ENCODE results near the gene HPCAL1.

The HPCAL1 gene

DNA sequence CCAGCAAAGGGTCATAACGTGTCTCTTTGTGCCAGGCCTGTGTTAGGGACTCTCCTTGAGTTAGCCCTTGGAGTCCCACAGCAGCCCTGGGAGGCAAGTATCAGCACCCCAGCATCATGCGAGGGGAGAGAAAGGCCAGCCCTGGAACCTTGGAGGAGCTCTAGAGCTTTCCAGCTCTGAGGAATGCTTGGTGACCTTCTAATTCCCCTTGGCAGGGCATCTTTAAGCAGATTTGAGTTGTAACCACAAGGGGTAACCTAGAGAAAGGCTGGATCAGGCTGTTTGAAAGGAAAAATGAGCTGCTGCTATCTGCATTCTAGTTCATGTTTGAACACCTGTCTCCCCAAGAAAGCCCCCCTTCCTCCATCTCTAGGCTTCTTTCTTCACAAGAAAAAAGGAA is 169.3 kb downstream of the HPCAL1 start:
- DNase-seq: no peak

GRCh38 chr2:10473121-10473756 is 170.5 kb downstream of the HPCAL1 start:
- no peak for DNase-seq

GRCh38 chr2:10475221-10475722 is 172.6 kb downstream of the HPCAL1 start:
- no peak for DNase-seq

DNA sequence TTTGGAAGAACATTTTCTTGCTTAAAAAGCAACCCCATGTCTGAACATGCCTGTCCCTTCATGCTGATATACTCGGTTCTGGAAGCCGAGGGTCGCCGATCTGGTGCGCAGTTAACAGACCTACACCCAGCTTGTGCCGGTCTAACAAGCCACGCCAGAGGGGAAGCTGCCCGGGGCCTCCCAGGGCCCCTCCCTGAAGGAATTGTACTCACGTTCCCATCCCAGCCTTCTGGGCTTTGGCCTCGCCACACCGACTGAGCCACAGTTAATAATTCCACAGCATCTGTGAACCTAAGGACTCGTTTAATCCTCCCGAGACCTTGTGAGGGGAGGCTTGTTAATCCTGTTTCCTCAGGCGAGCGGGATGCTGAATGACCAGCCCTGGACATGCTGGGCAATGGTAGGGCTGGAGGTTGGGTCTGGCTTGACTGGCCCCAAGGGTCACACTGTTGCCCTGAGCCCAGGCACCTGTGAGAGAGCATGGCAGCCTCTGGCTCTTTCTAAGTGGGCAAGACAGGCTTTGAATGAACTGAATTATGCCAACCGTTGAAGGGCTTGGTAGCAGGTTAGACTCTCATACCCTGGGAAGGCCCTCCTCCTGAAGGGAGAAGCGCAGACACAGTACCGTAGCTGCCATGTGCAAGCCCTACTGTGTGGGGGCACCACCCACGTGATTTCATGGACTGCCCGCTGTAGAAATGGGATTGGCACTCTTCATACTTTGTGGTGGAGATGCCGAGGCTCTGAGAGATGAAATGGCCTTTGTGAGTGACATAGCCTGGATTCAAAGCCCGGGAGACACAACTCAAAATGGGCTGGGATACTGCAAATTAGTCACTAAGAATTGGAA is 173.3 kb downstream of the HPCAL1 start:
- DNase-seq: no peak

GRCh38 chr2:10476723-10477442 is 174.2 kb downstream of the HPCAL1 start:
- DNase-seq: no peak
